NCI-H128 (cell line): ENCODE results near the gene ACOT8.
"Not testable (repeated sequence)": the region's sequence is repeated elsewhere in the genome, so short reads cannot be mapped to it uniquely, and the experiment has no call there.

Experiments
- DNase-seq: peaks from one replicate; lab custom pipeline; 2025; ENCODE audit not compliant: unreplicated experiment; lab: John Stamatoyannopoulos, UW

The ACOT8 gene

GRCh38 chr20:45797955-45798354, 59.2 kb downstream of the ACOT8 start:
- DNase-seq, result not testable (repeated sequence)

- DNase-seq, result not testable (repeated sequence)
Observed at GRCh38 chr20:45797510-45797909, 59.7 kb downstream of the ACOT8 start.

GRCh38 chr20:45796337-45797065, 60.7 kb downstream of the ACOT8 start:
- DNase-seq, result no peak

GRCh38 chr20:45792317-45793118, 64.7 kb downstream of the ACOT8 start:
- DNase-seq, result no peak
